Measurements from ENCODE around the gene RND2.
A peak's percentile ranks its signal among the peaks of the same experiment; 100 is the strongest.

The RND2 gene, protein sequence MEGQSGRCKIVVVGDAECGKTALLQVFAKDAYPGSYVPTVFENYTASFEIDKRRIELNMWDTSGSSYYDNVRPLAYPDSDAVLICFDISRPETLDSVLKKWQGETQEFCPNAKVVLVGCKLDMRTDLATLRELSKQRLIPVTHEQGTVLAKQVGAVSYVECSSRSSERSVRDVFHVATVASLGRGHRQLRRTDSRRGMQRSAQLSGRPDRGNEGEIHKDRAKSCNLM

DNA sequence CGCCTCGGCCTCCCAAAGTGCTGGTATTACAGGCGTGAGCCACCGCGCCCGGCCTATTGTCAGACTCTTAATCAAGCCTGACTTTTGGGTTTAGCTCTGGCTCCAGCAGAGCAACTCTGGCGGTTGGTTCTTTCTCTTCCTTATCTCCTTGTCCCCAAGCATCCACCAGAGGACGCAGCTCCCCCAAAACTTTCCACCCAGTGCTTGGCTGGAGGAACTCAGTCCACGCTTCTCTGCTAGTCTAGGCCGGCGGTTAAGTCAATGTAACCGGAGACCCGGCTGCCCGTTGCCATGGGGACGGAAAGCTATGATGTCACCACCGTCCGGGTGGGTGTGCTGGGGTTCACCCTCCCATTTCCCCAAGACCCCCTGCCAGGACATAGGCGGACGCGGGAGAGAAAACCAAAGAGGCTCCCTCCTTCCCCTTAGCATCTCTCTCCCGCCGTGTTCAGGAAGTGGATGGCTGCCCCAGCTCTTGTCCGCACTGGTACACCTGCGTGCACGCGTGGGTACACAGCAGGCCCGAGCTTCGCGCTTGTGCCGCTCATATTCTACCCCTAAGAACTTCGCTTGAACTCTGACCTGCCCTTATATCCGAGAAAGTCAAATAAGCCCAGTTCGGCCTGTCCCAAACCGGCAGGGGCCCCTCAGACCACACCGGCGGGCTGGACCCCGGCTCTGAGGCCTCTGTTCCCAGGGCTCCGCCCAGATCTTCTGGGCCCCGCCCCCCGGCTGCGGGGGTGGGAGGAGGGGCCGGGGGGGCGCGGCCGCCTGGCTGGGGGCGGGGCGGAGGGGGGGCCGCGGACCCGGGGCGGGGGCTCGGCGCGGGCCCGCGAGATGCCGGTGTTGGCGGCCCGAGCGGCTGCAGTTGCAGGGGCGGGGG is at the start of gene RND2:
RND2 (plus strand) TSS at position 825 of the 883 bp plus-strand sequence. CDS start 117 bp downstream, outside the sequence.
- TF ChIP-seq, protein P1, sequence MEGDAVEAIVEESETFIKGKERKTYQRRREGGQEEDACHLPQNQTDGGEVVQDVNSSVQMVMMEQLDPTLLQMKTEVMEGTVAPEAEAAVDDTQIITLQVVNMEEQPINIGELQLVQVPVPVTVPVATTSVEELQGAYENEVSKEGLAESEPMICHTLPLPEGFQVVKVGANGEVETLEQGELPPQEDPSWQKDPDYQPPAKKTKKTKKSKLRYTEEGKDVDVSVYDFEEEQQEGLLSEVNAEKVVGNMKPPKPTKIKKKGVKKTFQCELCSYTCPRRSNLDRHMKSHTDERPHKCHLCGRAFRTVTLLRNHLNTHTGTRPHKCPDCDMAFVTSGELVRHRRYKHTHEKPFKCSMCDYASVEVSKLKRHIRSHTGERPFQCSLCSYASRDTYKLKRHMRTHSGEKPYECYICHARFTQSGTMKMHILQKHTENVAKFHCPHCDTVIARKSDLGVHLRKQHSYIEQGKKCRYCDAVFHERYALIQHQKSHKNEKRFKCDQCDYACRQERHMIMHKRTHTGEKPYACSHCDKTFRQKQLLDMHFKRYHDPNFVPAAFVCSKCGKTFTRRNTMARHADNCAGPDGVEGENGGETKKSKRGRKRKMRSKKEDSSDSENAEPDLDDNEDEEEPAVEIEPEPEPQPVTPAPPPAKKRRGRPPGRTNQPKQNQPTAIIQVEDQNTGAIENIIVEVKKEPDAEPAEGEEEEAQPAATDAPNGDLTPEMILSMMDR (IDR thresholded peaks at IDR 0.05): no peak

DNA sequence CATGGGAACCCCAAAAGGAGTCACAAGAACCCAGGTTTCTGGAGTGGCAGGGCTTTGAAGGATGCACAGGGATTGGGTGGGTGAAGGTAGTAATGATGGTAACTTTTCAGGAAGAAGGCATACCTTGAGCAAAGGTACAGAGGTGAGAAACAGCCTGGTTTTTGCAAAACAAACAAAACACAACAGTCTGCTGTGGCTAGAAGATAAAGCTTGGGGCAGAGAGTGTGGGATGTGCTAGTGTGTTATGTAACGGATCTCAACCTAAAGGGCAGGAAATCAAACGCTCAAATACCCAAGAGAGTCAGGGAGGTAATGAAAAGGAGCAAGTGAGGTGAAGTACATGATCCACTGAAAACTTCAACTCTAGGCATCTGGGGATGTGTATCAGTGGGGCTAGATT is 49.8 kb upstream of the RND2 start:
- TF ChIP-seq, protein P1 (IDR thresholded peaks at IDR 0.05): no peak

DNA sequence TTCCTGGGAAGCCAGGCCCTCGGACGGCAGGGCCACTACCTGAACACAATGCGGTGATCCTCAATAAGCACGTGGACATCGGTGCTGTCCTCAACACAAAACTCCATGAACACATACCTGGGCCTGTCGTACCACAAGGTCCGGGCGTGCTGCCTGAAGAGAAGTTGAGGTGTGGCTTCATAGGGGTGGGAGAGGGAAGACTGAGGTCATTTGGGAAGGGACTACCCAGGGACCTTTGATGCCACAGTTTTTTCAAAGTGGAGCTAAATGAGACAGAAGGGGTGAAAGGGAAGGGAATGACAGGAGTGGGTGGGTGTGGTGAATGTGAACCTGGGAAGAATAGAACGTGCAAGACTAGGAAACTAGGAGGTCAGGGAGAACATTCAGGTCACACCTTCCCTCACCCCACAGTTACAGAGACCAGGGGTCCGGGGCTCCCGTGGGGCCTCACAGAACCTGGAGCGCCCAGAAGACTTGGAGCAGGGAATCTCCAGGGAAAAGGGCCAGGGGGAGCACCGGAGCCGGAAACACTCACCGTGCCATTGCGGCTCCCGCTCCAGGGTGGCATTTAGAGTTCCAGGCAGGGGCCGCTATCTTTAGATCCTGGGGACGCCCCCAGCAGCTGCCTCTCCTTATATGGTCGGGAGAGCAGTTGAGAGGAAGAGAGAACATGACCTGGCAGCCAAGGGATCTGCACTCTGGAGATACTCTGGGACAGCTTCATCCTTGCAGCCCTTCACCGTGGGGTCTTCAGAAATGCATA is 45.3 kb upstream of the RND2 start, which contains the start of gene PTGES3L:
PTGES3L (minus strand) TSS at position 570 of the 763 bp plus-strand sequence; CDS start at position 543, 27 bp downstream.
- TF ChIP-seq, protein P1 (IDR thresholded peaks at IDR 0.05): no peak

DNA sequence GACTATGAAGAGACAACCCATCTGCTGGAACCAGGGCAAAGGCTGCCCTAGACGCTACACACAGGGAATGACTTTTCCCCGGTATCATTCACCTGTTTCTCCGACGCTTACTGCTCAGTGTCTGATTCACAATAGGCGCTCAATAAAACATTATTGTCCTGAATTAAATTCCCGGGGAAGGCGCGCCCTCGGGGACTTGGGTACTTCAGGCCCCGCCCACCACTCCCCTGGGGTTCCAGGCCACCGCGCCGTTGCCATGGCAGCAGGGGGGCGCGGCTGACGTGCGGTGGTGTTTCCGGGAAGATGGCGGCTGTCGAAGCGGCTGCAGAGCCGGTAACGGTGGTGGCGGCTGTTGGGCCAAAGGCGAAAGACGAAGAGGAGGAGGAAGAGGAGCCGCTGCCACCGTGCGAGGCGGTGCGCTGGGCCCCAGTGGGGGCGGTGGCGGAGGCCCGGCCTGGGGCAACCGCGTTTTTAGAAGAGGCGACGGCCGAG is 44.7 kb upstream of the RND2 start, which contains the start of gene RUNDC1:
RUNDC1 (plus strand) TSS at position 292 of the 492 bp plus-strand sequence; CDS start at position 304, 12 bp downstream.
- TF ChIP-seq, protein P1 (IDR thresholded peaks at IDR 0.05): no peak

DNA sequence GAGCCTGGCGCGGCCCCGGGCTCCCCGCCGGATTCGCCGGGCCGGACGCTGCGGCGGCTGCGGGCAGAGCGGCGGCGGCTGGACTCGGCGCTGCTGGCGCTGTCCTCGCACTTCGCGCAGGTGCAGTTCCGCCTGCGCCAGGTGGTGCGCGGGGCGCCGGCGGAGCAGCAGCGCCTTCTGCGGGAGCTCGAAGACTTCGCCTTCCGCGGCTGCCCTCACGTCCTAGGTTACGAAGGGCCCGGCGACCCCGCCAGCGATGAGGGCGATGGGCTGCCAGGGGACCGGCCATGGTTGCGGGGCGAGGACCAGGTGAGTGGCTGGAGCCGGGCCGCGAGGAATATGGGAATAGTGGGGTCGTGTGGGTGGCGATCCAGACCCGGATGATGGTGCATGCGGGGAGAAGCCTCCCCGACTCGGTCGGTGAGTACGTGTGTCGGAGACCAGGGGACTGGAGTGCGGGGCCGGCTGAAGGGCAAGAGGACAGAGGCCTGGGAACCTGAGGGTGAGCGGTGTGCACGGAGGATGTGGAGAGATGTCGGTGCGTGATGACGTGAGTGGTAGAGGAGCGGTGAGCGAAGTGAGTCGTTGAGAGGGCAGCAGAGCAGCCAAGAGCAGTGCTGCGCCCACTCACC is 44.1 kb upstream of the RND2 start:
- TF ChIP-seq, protein P1 (IDR thresholded peaks at IDR 0.05): peak; percentile 45; the same call in 1 of the 2 replicates

DNA sequence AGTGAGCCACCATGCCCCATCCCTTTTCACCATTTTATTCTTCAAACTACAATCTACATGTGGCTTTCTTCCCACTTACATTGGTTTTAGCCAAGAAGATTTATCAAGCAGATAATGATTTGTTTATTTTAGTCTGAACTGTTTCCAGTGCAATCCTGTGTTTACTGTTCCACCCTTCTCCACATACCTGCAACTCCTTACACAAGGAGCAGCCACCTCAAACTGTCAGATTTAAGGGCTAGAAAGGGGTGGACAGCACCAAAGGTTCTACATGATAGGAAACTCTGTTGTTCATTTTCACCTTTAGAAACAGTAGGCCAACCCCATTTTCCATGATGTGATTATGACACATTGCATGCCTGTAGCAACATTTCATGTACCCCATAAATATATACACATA is 42.8 kb upstream of the RND2 start:
- TF ChIP-seq, protein P1 (IDR thresholded peaks at IDR 0.05): no peak

Data from LNCAP (cell line).